Caki2 (cell line): ENCODE results near the gene SHC3. TPM values are rescaled to one million over a fixed set of nuclear protein-coding genes. Genes with fewer than 3 reads are reported as not detected.
"Not testable (repeated sequence)": the region's sequence is repeated elsewhere in the genome, so short reads cannot be mapped to it uniquely, and the experiment has no call there.

Experiments
- DNase-seq: peaks from one replicate; pipeline ENCODE4 v3.0.0-alpha.2; 2015; ENCODE audit warnings: low read depth
- in situ Hi-C: cut with HindIII; loops from 2 replicates; pipeline ENCODE4 v1.10.0; 2016; ENCODE audit warnings: low sequenced_read_pairs, low pct_unique_long_range_greater_than_20kb, mixed read lengths
- total RNA-seq: library from RNA; depleted of rRNA; stranded (reverse); fragments of >200 nt; shearing (Covaris generic); gene quantifications from 2 replicates; pipeline ENCODE4 v1.2.3, GENCODE V29; 2014; ENCODE audit warnings: low replicate concordance; rRNA removed

Gene SHC3
- total RNA-seq: 0.09 and 1.0 TPM in 2 replicates

GRCh38 chr9:89177944-89178829, at the start of gene SHC3:
TSS of gene SHC3 (minus strand) at chr9:89178818. CDS start at chr9:89178460, 358 bp downstream.
- DNase-seq: no peak
- in situ Hi-C loops: no loop called here

- DNase-seq: no peak
Measured at GRCh38 chr9:89225991-89226471, 47.4 kb upstream of the SHC3 start.

GRCh38 chr9:89225587-89225986, 47.0 kb upstream of the SHC3 start:
- in situ Hi-C loops: no loop called here

More at GRCh38 chr9:89225991-89226471, 47.4 kb upstream of the SHC3 start:
- in situ Hi-C loops: no loop called here

GRCh38 chr9:89225036-89225435, 46.4 kb upstream of the SHC3 start:
- no peak for DNase-seq
- in situ Hi-C loops: no loop called here

More at GRCh38 chr9:89225587-89225986, 47.0 kb upstream of the SHC3 start:
- no peak for DNase-seq

GRCh38 chr9:89224633-89225032, 46.0 kb upstream of the SHC3 start:
- DNase-seq: no peak
- in situ Hi-C loops: no loop called here

GRCh38 chr9:89223396-89223977, 44.9 kb upstream of the SHC3 start:
- DNase-seq: no peak
- in situ Hi-C loops: no loop called here

- no peak for DNase-seq
- in situ Hi-C loops: no loop called here
Measured at GRCh38 chr9:89219637-89220036, 41.0 kb upstream of the SHC3 start.

GRCh38 chr9:89218040-89218928, 39.7 kb upstream of the SHC3 start:
- in situ Hi-C loops: no loop called here
- no peak for DNase-seq

GRCh38 chr9:89215342-89215741, 36.7 kb upstream of the SHC3 start:
- no peak for DNase-seq
- in situ Hi-C loops: no loop called here

GRCh38 chr9:89213396-89213880, 34.8 kb upstream of the SHC3 start:
- no peak for DNase-seq
- in situ Hi-C loops: no loop called here

- in situ Hi-C loops: no loop called here
- DNase-seq: no peak
Measured at GRCh38 chr9:89212171-89212570, 33.6 kb upstream of the SHC3 start.

- in situ Hi-C loops, DNase-seq: not testable (repeated sequence)
Measured at GRCh38 chr9:89209311-89209710, 30.7 kb upstream of the SHC3 start.

GRCh38 chr9:89207026-89207425, 28.4 kb upstream of the SHC3 start:
- in situ Hi-C loops: no loop called here
- DNase-seq: peak; percentile 17

- in situ Hi-C loops: no loop called here
- no peak for DNase-seq
Measured at GRCh38 chr9:89204801-89205200, 26.2 kb upstream of the SHC3 start.

- DNase-seq: no peak
- in situ Hi-C loops: no loop called here
Measured at GRCh38 chr9:89195131-89195797, 16.6 kb upstream of the SHC3 start.

GRCh38 chr9:89194421-89195130, 16.0 kb upstream of the SHC3 start:
- DNase-seq: no peak
- in situ Hi-C loops: no loop called here

GRCh38 chr9:89191004-89191403, 12.4 kb upstream of the SHC3 start:
- in situ Hi-C loops: no loop called here
- no peak for DNase-seq
